BE2C (cell line): ENCODE results near the gene ANXA10.
"Not testable (repeated sequence)": the region's sequence is repeated elsewhere in the genome, so short reads cannot be mapped to it uniquely, and the experiment has no call there.

Experiments used
- DNase-seq: peaks from one replicate; pipeline ENCODE4 v3.0.0-alpha.2; 2020
- H3K27me3 ChIP-seq: fragments of 250-450 bp; sonication (Bioruptor Pico); 2 replicates; pipeline ENCODE4 v1.5.1; 2020; ENCODE audit warnings: mild to moderate bottlenecking
- H3K36me3 ChIP-seq: fragments of 250-450 bp; sonication (Bioruptor Pico); 2 replicates; pipeline ENCODE4 v1.5.1; 2020; ENCODE audit warnings: mild to moderate bottlenecking
- H3K4me1 ChIP-seq: fragments of 250-450 bp; sonication (Bioruptor Pico); 2 replicates; pipeline ENCODE4 v1.5.1; 2020
- H3K4me3 ChIP-seq: 2 replicates; pipeline ENCODE4 v1.5.1; 2011; ENCODE audit warnings: low read depth, low read length
- H3K9me3 ChIP-seq: fragments of 250-450 bp; sonication (Bioruptor Pico); 2 replicates; pipeline ENCODE4 v1.5.1; 2020
- TF ChIP-seq, protein P1 (sequence below): IDR thresholded peaks from 2 replicates; pipeline ENCODE4 v1.5.1; 2012; ENCODE audit warnings: mild to moderate bottlenecking, low read depth, low read length

ANXA10 gene

GRCh38 chr4:168099195-168099594, 6.9 kb downstream of the ANXA10 start:
- TF ChIP-seq, protein P1, sequence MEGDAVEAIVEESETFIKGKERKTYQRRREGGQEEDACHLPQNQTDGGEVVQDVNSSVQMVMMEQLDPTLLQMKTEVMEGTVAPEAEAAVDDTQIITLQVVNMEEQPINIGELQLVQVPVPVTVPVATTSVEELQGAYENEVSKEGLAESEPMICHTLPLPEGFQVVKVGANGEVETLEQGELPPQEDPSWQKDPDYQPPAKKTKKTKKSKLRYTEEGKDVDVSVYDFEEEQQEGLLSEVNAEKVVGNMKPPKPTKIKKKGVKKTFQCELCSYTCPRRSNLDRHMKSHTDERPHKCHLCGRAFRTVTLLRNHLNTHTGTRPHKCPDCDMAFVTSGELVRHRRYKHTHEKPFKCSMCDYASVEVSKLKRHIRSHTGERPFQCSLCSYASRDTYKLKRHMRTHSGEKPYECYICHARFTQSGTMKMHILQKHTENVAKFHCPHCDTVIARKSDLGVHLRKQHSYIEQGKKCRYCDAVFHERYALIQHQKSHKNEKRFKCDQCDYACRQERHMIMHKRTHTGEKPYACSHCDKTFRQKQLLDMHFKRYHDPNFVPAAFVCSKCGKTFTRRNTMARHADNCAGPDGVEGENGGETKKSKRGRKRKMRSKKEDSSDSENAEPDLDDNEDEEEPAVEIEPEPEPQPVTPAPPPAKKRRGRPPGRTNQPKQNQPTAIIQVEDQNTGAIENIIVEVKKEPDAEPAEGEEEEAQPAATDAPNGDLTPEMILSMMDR = no peak
- Histone ChIP-seq H3K9me3 (no peaks in the 10 kb centered on the region), H3K36me3 (no peaks in the 10 kb centered on the region), H3K4me1 (no peaks in the 10 kb centered on the region), H3K4me3 (no peak overlapping the region), H3K27me3 (no peaks in the 10 kb centered on the region; the same call in 1 of the 2 replicates)
- no peak for DNase-seq

DNA sequence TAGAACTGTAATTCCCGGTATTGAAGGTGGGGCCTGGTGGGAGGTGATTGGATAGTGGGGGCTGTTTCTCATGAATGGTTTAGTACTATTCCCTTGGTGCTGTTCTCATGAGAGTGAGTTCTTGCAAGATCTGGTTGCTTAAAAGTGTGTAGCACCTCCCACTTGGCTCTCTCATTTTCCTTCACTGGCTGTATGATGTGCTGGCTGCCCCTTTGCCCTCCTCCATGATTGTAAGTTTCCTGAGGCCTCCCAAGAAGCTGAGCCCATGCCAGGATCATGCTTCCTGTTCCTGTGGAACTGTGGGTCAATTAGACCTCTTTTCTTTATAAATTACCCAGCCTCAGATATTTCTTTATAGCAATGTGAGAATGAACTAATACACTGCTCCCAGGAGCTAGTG, 8.7 kb downstream of the ANXA10 start:
- Histone ChIP-seq H3K4me1 (no peaks in the 10 kb centered on the region), H3K27me3 (no peaks in the 10 kb centered on the region; the same call in 1 of the 2 replicates), H3K9me3 (no peaks in the 10 kb centered on the region), H3K36me3 (no peaks in the 10 kb centered on the region), H3K4me3 (no peak overlapping the region)
- DNase-seq = no peak
- TF ChIP-seq, protein P1 = no peak

DNA sequence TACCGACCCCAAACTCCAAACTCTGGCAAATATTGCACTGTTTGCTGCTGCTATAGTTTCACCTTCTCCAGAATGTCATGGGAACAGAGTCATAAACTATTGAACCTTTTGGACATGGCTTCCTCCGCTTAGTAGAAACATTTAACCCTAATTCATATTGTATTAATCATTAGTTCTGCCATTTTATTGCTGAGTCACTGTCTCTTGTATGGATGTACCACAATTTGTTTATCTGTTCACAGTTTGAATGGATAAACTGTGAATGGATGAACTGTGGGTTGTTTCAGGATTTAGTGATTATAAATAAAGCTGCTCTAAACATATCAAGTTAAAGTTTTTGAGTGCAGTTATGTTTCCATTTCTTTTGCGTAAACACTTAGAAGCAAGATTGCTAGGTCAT, 10.1 kb downstream of the ANXA10 start:
- Histone ChIP-seq H3K36me3 (no peaks in the 10 kb centered on the region), H3K27me3 (no peaks in the 10 kb centered on the region), H3K4me1 (no peaks in the 10 kb centered on the region), H3K9me3 (no peaks in the 10 kb centered on the region), H3K4me3 (no peak overlapping the region)
- TF ChIP-seq, protein P1 = no peak
- no peak for DNase-seq

- Histone ChIP-seq H3K9me3 (no peaks in the 10 kb centered on the region), H3K4me1 (no peaks in the 10 kb centered on the region), H3K4me3 (no peak overlapping the region), H3K27me3 (no peaks in the 10 kb centered on the region), H3K36me3 (no peaks in the 10 kb centered on the region)
- TF ChIP-seq, protein P1 = no peak
- DNase-seq = no peak
Measured at GRCh38 chr4:168109527-168109926, 17.2 kb downstream of the ANXA10 start.

DNA sequence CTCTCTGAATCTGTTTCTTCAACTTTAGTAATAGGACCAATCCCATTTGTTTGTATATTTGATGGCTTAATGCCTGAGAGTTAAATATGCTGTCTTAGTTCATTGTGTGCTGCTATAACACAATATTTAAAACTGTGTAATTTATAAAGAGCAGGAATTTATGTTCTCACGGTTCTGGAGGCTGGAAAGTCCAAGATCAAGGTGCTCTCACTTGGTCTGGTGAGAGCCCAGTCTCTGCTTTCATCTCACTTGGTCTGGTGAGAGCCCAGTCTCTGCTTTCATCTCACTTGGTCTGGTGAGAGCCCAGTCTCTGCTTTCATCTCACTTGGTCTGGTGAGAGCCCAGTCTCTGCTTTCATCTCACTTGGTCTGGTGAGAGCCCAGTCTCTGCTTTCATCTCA, 20.7 kb downstream of the ANXA10 start:
- not testable (repeated sequence) for H3K4me1 ChIP-seq, DNase-seq, H3K27me3 ChIP-seq, H3K36me3 ChIP-seq, H3K4me3 ChIP-seq, H3K9me3 ChIP-seq

GRCh38 chr4:168118116-168118655, 25.8 kb downstream of the ANXA10 start:
- Histone ChIP-seq H3K4me1 (no peaks in the 10 kb centered on the region), H3K4me3 (no peak overlapping the region), H3K9me3 (no peaks in the 10 kb centered on the region), H3K36me3 (no peaks in the 10 kb centered on the region), H3K27me3 (no peaks in the 10 kb centered on the region)
- TF ChIP-seq, protein P1 = no peak
- no peak for DNase-seq

GRCh38 chr4:168119100-168119499, 26.8 kb downstream of the ANXA10 start:
- no peaks in the 10 kb centered on the region for H3K9me3 ChIP-seq
- H3K4me3 ChIP-seq = no peak overlapping the region
- DNase-seq = no peak
- H3K27me3 ChIP-seq = no peaks in the 10 kb centered on the region
- no peaks in the 10 kb centered on the region for H3K4me1 ChIP-seq
- no peaks in the 10 kb centered on the region for H3K36me3 ChIP-seq
- TF ChIP-seq, protein P1 = no peak
